Heart left ventricle (tissue), 13 donors: ENCODE results near the gene PMEL.

Experiments
- POLR2A ChIP-seq, 2 donors: fragments of 450-650 bp; IDR thresholded peaks; one replicate each; pipeline ENCODE4 v1.6.1; 2017; ENCODE audit warnings: antibody characterized with exemption in 2 of 2, mild to moderate bottlenecking in 2 of 2, moderate library complexity in 2 of 2
- TF ChIP-seq, protein P1 (sequence below), 12 donors: fragments of 200-600 bp; sonication (generic) in 4 of 12; IDR thresholded peaks; one replicate each; pipeline versions ENCODE4 v1.5.0 to v1.8.0; 2018 to 2022; ENCODE audit warnings: antibody characterized with exemption in 12 of 12, mild to moderate bottlenecking in 5 of 12
- donor health status: ischemic (EF 13 %, LVEDD 7.1; RV severe dilation, severe dysfunction).
- donor health status: DM: no; HTN: yes; CAD: no.
- donor health status: DM: no; HTN: no; CAD: no.
- donor health status: ischemic (EF 25% LVEDD 6.9; RV normal size, moderate dysfunction).
- donor health status: ischemic (EF 25% LVEDD 5.7; RV mildly dilated, moderate dysfunction).
- donor health status: ischemic (EF 35%, LVEDD 5.7; RV mildly dilated, moderate dysfunction).
- donor health status: nonischemic (EF 11% LVEDD 7.7; RV severe dilation, severe dysfunction).
- donor health status: DM: yes; HTN: yes; CAD: no.
- donor health status: PGD.
- donor health status: ischemic (EF 29% LVEDD 5.4; RV normal size, mild dysfunction).
- donor health status: nonischemic (EF 23%, LVEDD 6.1; RV moderate dilation, normal function).

DNA sequence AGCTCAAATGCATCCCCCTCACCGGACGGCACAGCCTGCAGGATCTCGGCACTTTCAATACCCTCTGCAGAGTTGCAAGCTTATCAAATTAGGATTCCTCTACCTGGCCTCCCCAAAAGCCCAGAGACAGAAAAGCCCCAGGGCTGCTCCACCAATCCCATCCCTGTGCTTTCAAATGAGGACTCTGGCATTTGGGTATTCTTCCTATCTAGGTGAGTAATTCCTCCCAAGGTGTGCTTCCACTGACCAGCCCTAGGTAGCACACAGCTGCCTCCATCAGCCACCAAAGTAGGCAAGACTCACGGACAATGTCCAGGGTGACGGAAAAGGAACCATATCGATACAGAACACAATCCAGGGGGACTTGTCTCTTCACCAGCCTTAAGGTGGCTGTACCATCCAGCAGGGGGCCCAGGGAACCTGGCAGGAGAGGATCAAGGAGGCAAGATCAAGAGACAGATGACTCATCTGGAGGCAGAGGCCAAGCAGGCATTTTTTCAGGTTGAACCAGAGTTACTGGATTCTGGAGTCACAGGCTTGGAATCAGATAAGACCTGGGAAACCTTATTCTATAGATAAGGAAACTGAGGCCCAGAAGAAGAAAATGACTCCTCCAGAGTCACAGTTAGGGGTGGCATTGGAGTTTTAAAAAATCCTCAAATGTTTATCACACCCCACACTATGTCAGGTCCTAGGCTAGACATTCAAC lies 9.9 kb downstream of the PMEL start:
- TF ChIP-seq, protein P1, sequence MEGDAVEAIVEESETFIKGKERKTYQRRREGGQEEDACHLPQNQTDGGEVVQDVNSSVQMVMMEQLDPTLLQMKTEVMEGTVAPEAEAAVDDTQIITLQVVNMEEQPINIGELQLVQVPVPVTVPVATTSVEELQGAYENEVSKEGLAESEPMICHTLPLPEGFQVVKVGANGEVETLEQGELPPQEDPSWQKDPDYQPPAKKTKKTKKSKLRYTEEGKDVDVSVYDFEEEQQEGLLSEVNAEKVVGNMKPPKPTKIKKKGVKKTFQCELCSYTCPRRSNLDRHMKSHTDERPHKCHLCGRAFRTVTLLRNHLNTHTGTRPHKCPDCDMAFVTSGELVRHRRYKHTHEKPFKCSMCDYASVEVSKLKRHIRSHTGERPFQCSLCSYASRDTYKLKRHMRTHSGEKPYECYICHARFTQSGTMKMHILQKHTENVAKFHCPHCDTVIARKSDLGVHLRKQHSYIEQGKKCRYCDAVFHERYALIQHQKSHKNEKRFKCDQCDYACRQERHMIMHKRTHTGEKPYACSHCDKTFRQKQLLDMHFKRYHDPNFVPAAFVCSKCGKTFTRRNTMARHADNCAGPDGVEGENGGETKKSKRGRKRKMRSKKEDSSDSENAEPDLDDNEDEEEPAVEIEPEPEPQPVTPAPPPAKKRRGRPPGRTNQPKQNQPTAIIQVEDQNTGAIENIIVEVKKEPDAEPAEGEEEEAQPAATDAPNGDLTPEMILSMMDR (IDR thresholded peaks at IDR 0.05), result no peak
- TF ChIP-seq POLR2A (IDR thresholded peaks at IDR 0.05), result no peak
